ENCODE data around the gene SLC8A2.
"Not testable (repeated sequence)": the region's sequence is repeated elsewhere in the genome, so short reads cannot be mapped to it uniquely, and the experiment has no call there.

Gene SLC8A2

DNA sequence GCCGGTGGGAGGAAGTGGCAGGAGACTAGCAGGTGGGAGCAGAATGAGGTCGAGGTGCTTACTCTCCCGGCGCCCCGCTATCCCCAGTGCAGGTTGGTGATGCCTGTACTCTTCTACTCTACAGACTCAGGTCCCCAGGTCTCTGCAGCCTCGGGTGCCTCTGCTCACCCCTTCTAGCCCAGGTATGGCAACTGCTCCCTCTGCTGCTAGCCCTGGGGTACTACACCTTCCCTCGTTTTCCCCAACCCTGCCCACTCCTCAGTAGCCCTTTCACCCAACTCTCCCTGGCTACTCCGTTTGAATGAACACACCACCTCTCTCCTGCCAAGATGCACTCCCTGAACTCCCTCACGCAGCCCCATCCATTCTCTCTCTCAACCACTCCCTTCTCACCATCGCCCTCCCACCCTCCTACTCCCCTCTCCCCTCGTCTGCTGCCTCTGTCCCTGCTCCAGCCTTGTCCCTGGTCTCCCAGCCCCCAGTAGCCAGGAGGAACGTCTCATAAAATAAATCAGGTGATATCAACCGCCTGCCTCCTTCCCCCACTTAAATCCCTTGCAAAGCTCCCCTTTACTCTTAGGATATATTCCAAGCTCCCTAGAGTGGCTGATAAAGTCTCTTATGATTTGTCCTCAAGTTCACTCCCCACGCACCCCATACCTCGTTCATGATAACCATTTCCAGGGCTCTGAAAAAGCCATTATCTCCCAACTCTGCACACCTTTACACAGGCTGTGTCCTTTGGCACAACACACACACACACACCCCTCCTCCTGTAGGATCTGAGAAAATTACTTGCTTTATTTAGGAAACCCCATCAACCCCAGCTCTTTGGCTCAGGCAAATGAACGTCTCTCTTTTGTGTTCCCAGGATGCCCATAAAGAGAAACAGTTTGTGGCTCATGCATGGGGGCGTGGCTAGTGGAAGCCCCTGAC, 44.2 kb downstream of the SLC8A2 start:
- peak; percentile 86 for DNase-seq

DNA sequence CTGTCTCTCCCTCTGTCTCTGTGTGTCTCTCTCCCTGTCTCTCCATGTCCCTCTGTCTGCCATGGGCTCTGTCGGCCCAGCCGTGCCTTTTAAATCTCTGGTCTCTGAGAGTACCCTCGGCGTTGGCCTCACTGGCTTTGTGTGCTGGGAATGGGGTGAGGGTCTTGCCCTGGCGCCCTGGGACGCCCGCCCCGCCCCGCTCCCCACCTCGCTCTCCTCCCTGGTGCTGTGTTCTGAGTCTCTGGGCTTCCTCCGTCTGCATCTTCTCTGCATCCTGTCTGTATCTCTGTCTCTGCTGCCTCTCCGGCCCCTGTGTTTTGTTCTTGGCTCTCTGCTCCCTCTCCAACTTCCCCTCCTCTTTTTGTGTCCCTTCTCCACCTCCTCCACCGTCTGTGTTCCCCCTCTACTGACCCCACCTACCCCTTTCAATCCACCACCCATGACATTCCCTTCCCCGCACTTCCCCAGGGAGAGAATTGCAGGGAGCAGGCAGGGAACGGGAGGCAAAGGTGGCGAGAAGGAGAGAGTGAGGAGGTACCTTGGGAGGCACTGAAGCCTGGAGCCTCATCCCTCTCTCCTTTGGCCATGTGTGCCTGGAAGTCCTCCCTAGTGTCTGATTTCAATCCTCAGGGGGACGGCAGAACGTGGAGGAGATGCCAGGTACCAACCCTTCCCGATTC, 48.4 kb downstream of the SLC8A2 start:
- DNase-seq: no peak

DNA sequence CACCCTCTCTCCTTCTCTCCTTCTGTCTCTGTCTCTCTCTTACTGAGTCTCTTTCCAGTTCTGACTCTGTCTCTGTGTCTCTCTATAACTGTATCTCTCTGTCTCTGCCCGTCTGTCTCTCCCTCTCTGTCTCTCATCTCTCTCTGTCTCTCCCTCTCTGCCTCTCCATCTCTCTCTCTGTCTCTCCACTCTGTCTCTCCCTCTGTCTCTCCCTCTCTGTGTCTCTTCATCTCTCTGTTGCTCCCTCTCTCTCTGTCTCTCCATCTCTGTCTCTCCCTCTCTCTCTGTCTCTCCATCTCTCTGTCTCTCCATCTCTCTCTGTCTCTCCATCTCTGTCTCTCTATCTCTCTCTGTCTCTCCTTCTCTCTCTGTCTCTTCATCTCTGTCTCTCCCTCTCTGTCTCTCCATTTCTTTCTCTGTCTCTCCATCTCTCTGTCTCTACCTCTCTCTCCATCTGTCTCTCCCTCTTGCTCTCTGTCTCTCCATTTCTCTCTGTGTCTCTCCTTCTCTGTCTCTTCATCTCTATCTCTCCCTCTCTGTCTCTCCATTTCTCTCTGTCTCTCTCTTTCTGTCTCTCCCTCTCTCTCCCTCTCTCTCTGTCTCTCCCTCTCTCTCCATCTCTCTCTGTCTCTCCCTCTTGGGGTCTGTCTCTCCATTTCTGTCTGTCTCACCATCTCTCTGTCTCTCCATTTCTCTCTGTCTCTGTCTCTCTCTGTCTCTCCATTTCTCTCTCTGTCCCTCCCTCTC, 49.1 kb downstream of the SLC8A2 start:
- no peak for DNase-seq

- no peak for DNase-seq
These were observed 49.8 kb downstream of the SLC8A2 start for GRCh38 chr19:47421844-47422395.

GRCh38 chr19:47421244-47421786, 50.4 kb downstream of the SLC8A2 start:
- DNase-seq: no peak

DNA sequence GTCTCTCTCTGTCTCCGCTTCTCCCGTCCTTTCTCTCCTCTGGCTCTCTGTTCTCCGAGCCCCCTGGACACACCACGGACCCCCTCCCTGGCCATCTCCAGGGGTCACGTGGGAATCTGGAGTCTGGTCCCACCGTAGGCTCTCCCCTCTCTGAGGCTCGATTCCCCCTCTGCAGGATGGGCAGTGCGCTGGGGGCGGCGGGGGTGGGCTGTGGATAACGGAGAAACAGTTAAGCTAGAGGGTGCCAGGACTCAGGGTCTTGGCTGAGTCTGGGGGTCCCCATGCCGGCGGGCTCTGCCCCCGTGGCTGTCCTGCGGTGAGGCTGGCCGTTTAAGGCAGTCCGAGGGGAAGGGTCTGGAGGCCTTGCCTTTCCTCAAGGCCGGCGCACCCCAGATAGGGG, 51.9 kb downstream of the SLC8A2 start:
- no peak for DNase-seq

GRCh38 chr19:47419030-47419783, 52.5 kb downstream of the SLC8A2 start, which contains the start of gene MEIS3:
MEIS3 (minus strand) TSS chr19:47419527; CDS start chr19:47419081, 446 bp downstream.
- no peak for DNase-seq

- DNase-seq: no peak
These were observed 53.0 kb downstream of the SLC8A2 start for GRCh38 chr19:47418692-47419029.

DNA sequence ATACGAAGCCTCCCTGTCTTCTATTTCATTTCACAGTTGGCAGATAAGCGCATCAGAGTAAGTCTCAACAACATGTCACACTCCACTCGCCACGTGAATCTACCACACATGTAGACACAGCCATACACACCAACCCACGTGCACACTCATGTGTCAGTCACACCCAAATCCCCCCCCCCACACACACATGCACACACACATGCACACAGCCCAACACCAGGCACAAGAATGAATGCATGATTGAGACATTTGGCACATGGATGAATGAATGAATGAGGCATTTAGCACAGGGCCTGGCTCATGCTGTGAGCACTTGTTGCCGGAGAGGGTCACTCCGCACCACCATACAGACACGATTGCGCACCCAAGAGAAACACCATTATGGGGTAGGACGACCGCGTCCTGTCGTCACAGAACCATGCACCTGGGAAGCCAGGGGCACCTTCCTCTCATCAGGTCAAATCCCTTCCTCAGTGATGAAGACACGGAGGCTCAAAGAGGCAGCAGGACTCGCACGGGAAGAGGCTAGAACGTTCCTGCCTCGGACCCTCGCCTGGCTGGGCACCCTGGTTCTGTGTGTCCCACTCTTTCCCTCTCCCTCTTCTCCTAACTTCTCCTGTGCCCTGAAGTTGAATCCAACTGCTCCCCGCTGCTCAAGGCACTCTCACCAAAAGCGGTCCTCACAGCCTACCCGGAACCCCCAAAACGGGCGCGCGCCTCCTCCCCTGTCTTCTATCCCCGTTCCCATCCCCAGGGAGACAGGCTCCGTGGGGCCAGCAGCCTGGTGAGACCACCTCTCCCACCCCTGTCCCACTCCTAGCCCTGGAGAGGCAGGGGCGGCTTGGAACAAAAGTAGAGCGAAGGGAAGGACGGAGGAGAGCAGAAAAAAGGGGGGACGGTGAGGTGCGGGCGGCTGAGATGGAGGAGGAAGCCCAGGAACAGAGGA, 53.7 kb downstream of the SLC8A2 start:
- no peak for DNase-seq

GRCh38 chr19:47417107-47417745, 54.5 kb downstream of the SLC8A2 start:
- no peak for DNase-seq

DNA sequence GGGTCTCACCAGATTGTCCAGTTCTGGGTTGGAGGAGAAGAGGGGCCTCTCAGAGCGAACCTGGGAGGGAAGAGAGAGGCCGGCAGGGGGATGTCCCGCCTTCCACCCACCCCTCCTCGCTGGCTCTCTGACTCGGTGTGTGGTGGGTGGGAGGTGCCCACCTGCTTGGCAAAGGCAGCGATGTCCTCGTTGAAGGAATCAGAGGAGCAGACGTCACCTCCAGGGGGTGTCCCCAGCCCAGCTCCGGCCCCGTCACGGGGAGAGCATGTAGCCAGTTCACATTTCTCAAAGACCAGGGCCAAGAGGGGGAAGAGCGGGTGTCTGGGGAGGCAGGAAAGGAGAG, 55.1 kb downstream of the SLC8A2 start:
- no peak for DNase-seq

DNA sequence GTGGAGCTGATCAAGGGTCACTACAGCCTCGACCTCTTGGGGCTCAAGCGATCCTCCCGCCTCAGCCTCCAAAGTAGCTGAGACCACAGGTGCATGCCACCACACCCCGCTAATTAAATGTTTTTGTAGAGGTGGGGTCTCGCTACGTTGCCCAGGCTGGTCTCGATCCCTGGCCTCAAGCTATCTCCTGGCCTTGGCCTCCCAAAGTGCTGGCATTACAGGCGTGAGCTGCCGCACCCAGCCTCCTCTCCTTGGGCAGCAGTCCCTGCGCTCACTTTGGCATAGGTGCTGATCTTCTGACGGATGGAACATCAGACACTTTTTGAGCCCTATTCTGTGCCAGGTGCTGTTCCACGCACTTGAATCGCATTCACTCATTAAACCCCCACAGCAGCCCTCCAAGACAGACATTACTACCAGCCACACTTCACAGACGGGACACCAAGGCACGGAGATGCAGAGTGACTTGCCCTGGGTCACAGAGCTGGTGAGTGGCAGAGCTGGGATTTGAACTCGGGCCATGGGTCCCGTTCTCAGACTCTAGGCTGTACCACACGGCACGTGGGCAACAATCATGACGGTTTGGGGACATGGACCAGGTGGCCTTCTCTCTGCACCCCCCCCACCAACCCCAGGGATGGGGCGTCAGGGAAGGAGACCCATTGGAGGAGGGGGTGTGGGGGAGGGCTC, 55.6 kb downstream of the SLC8A2 start:
- no peak for DNase-seq

GRCh38 chr19:47414469-47414868, 57.2 kb downstream of the SLC8A2 start:
- no peak for DNase-seq

GRCh38 chr19:47413941-47414340, 57.8 kb downstream of the SLC8A2 start:
- no peak for DNase-seq

DNA sequence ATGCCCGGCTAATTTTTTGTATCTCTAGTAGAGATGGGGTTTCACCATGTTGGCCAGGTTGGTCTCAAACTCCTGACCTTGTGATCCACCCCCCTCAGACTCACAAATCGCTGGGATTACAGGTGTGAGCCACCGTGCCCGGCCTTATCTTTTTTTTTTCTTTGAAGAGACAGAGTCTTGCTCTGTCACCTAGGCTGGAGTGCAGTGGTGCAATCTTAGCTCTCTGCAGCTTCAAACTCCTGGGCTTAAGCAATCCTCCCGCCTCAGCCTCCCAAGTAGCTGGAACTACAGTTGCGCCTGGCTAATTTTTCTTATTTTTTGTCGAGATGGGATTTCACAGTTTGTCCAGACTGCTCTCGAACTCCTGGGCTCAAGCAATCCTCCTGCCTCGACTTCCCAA, 60.0 kb downstream of the SLC8A2 start:
- DNase-seq: not testable (repeated sequence)

DNA sequence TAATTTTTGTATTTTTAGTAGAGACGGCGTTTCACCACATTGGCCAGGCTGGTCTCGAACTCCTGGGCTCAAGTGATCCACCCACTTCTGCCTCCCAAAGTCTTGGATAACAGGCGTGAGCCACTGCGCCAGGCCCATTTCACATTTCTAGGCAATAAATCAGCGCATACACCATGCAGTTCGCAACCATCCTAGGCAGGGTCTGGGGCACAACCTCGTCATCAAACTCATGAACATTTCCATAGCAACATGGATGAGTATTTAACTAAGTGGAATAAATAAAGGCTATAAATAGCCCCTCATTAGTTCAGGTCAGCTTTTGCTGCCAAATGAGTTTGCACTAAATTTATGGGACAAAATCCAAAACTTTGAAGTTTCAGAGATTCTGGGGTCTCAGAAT, 60.6 kb downstream of the SLC8A2 start:
- no peak for DNase-seq

- no peak for DNase-seq
These were observed 63.3 kb downstream of the SLC8A2 start for GRCh38 chr19:47408156-47408938.

- no peak for DNase-seq
These were observed 64.3 kb downstream of the SLC8A2 start for GRCh38 chr19:47407417-47407774.
